NCI-H2107 treated with DMSO at 0.1 percent for 48 hours (cell line): ENCODE data around the gene ATXN7L2.

ENCODE experiments used
- DNase-seq: peaks from one replicate; lab custom pipeline; 2025; ENCODE audit not compliant: unreplicated experiment; lab: John Stamatoyannopoulos, UW

ATXN7L2 gene

GRCh38 chr1:109474697-109475096, 9.0 kb upstream of the ATXN7L2 start:
- no peak for DNase-seq

- no peak for DNase-seq
Observed at GRCh38 chr1:109475261-109475660, 8.4 kb upstream of the ATXN7L2 start.

- no peak for DNase-seq
Observed at GRCh38 chr1:109476825-109477224, 6.9 kb upstream of the ATXN7L2 start.

- DNase-seq = no peak
Observed at GRCh38 chr1:109477821-109478220, 5.9 kb upstream of the ATXN7L2 start.

- no peak for DNase-seq
Observed at GRCh38 chr1:109478806-109479205, 4.9 kb upstream of the ATXN7L2 start.

GRCh38 chr1:109479311-109479710, 4.4 kb upstream of the ATXN7L2 start:
- DNase-seq = no peak

- no peak for DNase-seq
Observed at GRCh38 chr1:109479901-109480300, 3.8 kb upstream of the ATXN7L2 start.

GRCh38 chr1:109481646-109482045, 2.1 kb upstream of the ATXN7L2 start:
- no peak for DNase-seq

- DNase-seq = no peak
Observed at GRCh38 chr1:109482242-109482641, 1.5 kb upstream of the ATXN7L2 start.

GRCh38 chr1:109482791-109483671, 674 bp upstream of the ATXN7L2 start:
- DNase-seq = no peak

- no peak for DNase-seq
Observed at GRCh38 chr1:109484519-109484975, 842 bp downstream of the ATXN7L2 start.

GRCh38 chr1:109485001-109485400, 1.3 kb downstream of the ATXN7L2 start:
- no peak for DNase-seq

- DNase-seq = no peak
Observed at GRCh38 chr1:109487261-109487660, 3.6 kb downstream of the ATXN7L2 start.

GRCh38 chr1:109488201-109488600, 4.5 kb downstream of the ATXN7L2 start:
- no peak for DNase-seq

- DNase-seq = no peak
Observed at GRCh38 chr1:109488696-109489095, 5.0 kb downstream of the ATXN7L2 start.

GRCh38 chr1:109490029-109490933, 6.6 kb downstream of the ATXN7L2 start:
- peak; percentile 30 for DNase-seq

- DNase-seq = no peak
Observed at GRCh38 chr1:109490934-109491302, 7.2 kb downstream of the ATXN7L2 start.

- DNase-seq = no peak
Observed at GRCh38 chr1:109491372-109491771, 7.7 kb downstream of the ATXN7L2 start.

GRCh38 chr1:109492779-109493178, 9.1 kb downstream of the ATXN7L2 start:
- DNase-seq = no peak

- DNase-seq = no peak
Observed at GRCh38 chr1:109493227-109493626, 9.5 kb downstream of the ATXN7L2 start.

- DNase-seq = peak; percentile 55
Observed at GRCh38 chr1:109493805-109494539, 10.3 kb downstream of the ATXN7L2 start, which contains the start of gene CYB561D1. Gene CYB561D1, plus strand, starts transcription at chr1:109494094. Its CDS starts 46 bp downstream, at chr1:109494140.
